ENCODE data around the gene ANAPC4. TPM values are rescaled to one million over a fixed set of nuclear protein-coding genes. Genes with fewer than 3 reads are reported as not detected.

Gene ANAPC4
- total and polyA plus RNA-seq, 2 of the 8 experiments (the other 6 are each of a cell fraction or from before 2014, with no cell fraction given), result 8.7 to 31.6 TPM

DNA sequence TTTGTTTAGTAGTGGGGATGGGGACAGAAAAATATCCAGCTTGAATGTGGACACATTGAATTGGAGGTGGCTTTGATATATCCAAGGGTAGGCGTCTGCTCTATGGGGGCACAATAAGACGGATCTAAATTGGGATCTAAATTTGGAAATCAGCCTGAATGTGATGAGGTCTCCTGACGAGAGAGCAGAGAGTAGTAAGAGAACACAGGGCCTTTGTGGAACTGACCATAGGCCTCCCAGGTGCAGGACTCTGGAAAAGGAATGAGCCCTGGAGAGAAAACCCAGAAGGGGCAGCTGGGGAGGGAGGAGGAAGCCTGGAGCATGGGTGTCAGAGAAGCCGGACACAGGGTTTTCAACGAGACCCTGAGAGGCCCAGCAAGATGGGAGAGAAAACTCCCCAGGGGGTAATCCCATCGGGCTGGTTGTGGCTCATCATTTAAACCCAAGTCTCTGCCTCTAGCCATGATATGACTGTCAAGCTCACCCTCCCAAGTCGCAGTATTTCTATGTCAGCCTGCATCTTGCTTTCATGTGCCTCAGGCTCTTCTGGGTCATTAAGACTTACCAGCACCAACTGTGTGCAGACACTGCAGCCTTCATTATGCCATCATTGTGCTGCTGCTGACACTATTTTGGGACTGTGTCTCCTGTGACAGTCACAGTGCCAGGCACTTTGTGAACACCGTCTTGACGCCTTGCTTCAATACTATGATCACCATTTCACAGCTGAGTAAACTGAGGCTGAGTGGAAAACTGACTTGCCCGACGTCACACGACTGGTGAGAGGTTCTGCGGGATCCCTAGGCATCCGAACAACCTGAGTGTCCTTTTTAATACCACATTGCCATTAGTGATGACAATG lies 57.1 kb downstream of the ANAPC4 start (continued):
- TF ChIP-seq, protein P1, sequence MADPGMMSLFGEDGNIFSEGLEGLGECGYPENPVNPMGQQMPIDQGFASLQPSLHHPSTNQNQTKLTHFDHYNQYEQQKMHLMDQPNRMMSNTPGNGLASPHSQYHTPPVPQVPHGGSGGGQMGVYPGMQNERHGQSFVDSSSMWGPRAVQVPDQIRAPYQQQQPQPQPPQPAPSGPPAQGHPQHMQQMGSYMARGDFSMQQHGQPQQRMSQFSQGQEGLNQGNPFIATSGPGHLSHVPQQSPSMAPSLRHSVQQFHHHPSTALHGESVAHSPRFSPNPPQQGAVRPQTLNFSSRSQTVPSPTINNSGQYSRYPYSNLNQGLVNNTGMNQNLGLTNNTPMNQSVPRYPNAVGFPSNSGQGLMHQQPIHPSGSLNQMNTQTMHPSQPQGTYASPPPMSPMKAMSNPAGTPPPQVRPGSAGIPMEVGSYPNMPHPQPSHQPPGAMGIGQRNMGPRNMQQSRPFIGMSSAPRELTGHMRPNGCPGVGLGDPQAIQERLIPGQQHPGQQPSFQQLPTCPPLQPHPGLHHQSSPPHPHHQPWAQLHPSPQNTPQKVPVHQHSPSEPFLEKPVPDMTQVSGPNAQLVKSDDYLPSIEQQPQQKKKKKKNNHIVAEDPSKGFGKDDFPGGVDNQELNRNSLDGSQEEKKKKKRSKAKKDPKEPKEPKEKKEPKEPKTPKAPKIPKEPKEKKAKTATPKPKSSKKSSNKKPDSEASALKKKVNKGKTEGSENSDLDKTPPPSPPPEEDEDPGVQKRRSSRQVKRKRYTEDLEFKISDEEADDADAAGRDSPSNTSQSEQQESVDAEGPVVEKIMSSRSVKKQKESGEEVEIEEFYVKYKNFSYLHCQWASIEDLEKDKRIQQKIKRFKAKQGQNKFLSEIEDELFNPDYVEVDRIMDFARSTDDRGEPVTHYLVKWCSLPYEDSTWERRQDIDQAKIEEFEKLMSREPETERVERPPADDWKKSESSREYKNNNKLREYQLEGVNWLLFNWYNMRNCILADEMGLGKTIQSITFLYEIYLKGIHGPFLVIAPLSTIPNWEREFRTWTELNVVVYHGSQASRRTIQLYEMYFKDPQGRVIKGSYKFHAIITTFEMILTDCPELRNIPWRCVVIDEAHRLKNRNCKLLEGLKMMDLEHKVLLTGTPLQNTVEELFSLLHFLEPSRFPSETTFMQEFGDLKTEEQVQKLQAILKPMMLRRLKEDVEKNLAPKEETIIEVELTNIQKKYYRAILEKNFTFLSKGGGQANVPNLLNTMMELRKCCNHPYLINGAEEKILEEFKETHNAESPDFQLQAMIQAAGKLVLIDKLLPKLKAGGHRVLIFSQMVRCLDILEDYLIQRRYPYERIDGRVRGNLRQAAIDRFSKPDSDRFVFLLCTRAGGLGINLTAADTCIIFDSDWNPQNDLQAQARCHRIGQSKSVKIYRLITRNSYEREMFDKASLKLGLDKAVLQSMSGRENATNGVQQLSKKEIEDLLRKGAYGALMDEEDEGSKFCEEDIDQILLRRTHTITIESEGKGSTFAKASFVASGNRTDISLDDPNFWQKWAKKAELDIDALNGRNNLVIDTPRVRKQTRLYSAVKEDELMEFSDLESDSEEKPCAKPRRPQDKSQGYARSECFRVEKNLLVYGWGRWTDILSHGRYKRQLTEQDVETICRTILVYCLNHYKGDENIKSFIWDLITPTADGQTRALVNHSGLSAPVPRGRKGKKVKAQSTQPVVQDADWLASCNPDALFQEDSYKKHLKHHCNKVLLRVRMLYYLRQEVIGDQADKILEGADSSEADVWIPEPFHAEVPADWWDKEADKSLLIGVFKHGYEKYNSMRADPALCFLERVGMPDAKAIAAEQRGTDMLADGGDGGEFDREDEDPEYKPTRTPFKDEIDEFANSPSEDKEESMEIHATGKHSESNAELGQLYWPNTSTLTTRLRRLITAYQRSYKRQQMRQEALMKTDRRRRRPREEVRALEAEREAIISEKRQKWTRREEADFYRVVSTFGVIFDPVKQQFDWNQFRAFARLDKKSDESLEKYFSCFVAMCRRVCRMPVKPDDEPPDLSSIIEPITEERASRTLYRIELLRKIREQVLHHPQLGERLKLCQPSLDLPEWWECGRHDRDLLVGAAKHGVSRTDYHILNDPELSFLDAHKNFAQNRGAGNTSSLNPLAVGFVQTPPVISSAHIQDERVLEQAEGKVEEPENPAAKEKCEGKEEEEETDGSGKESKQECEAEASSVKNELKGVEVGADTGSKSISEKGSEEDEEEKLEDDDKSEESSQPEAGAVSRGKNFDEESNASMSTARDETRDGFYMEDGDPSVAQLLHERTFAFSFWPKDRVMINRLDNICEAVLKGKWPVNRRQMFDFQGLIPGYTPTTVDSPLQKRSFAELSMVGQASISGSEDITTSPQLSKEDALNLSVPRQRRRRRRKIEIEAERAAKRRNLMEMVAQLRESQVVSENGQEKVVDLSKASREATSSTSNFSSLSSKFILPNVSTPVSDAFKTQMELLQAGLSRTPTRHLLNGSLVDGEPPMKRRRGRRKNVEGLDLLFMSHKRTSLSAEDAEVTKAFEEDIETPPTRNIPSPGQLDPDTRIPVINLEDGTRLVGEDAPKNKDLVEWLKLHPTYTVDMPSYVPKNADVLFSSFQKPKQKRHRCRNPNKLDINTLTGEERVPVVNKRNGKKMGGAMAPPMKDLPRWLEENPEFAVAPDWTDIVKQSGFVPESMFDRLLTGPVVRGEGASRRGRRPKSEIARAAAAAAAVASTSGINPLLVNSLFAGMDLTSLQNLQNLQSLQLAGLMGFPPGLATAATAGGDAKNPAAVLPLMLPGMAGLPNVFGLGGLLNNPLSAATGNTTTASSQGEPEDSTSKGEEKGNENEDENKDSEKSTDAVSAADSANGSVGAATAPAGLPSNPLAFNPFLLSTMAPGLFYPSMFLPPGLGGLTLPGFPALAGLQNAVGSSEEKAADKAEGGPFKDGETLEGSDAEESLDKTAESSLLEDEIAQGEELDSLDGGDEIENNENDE (IDR thresholded peaks at IDR 0.05; ENCODE audit: insufficient replicate concordance, low read length), result no peak
- no peak for TF ChIP-seq SIX5 (IDR thresholded peaks at IDR 0.05; ENCODE audit: low read depth, low read length)
- TF ChIP-seq FOSL1 (IDR thresholded peaks at IDR 0.05; ENCODE audit: insufficient read depth, low read depth, low read length), result no peak
- TF ChIP-seq SIN3A (conservative IDR thresholded peaks at IDR 0.05 in 1 of 2, IDR thresholded peaks at IDR 0.05 in 1 of 2; ENCODE audit: low read depth in 1 of 2, low read length in 2 of 2), result no peak
- no peak for TF ChIP-seq ZNF274 (IDR thresholded peaks at IDR 0.05; ENCODE audit: borderline replicate concordance, extremely low read depth, low read length)
- no peak for TF ChIP-seq RNF2 (IDR thresholded peaks at IDR 0.05; ENCODE audit: borderline replicate concordance, low read depth, low read length, missing control alignments, poor library complexity, severe bottlenecking)
- no peak for TF ChIP-seq SP2 (IDR thresholded peaks at IDR 0.05; ENCODE audit: low read length)
- TF ChIP-seq ASH2L (IDR thresholded peaks at IDR 0.05; ENCODE audit: low read length), result no peak
- TF ChIP-seq HDAC2 (IDR thresholded peaks at IDR 0.05; ENCODE audit: borderline replicate concordance in 1 of 2, low read depth in 2 of 2, low read length in 2 of 2), result no peak

All from H1 (cell line).